Endothelial cell of umbilical vein (primary cell): ENCODE results near the gene PCDH9. TPM values are rescaled to one million over a fixed set of nuclear protein-coding genes. Genes with fewer than 3 reads are reported as not detected.

Source experiments
- BruUV-seq: library from RNA; stranded (reverse); fragments of 400-500 nt; replicated peaks from 2 replicates; lab custom pipeline; 2021; lab: Mats Ljungman, UMichigan
- CTCF ChIA-PET: fragments of 300-600, 350-600 bp; sonication (Branson Sonifier 250); formaldehyde crosslinking; loops from one replicate; lab custom pipeline; 2021; ENCODE audit warnings: antibody characterized with exemption, inconsistent platforms; lab: Charles Lee
- POLR2A ChIA-PET: fragments of 300-600, 350-600 bp; sonication (Branson Sonifier 250); formaldehyde crosslinking; loops from one replicate; lab custom pipeline; 2021; ENCODE audit warnings: antibody characterized with exemption, inconsistent platforms; lab: Charles Lee
- DNase-seq: peaks from one replicate; pipeline ENCODE4 v3.0.0-alpha.2; 2011; ENCODE audit warnings: low read depth, low spot score
- FAIRE-seq: peaks from 2 replicates; lab custom pipeline; 2011; peaks lifted over from hg19 to GRCh38; lab: Jason Lieb, UNC
- H2AFZ ChIP-seq: 2 replicates; pipeline ENCODE4 v1.6.0; 2012; ENCODE audit warnings: low read depth, low read length, control low read depth, inconsistent platforms
- H3K27ac ChIP-seq: 2 replicates; pipeline ENCODE4 v1.5.1; 2011; ENCODE audit warnings: low read depth, mild to moderate bottlenecking, control low read depth, low read length, moderate library complexity; ENCODE audit not compliant: insufficient read depth
- H3K27me3 ChIP-seq, 2 experiments: 2 replicates each; pipeline versions ENCODE4 v1.6.0 to v1.6.1; 2011; ENCODE audit warnings: low read length in 2 of 2, mixed read lengths in 1 of 2; ENCODE audit not compliant: control insufficient read depth in 2 of 2, insufficient read depth in 2 of 2
- H3K36me3 ChIP-seq, 2 experiments: 2 replicates in 1 of 2; 3 replicates in 1 of 2; pipeline ENCODE4 v1.5.1; 2011; ENCODE audit warnings: low read length in 2 of 2, mild to moderate bottlenecking in 1 of 2, moderate library complexity in 1 of 2; ENCODE audit not compliant: control insufficient read depth in 2 of 2, insufficient read depth in 2 of 2; ENCODE audit errors: extremely low read depth in 1 of 2
- H3K4me1 ChIP-seq: 3 replicates; pipeline ENCODE4 v1.5.1; 2011; ENCODE audit warnings: mild to moderate bottlenecking, low read length; ENCODE audit not compliant: control insufficient read depth, insufficient read depth; ENCODE audit errors: extremely low read depth
- H3K4me2 ChIP-seq: 2 replicates; pipeline ENCODE4 v1.6.1; 2011; ENCODE audit warnings: low read length, control low read depth, mixed read lengths; ENCODE audit not compliant: insufficient read depth
- H3K4me3 ChIP-seq, 3 experiments: fragments of 200-600 bp in 1 of 3; sonication (generic), shearing (Covaris generic) in 1 of 3; replicated peaks in 1 of 3; 2 replicates each; pipeline ENCODE4 v1.5.1; 2011 to 2016; ENCODE audit warnings: control low read depth in 3 of 3, low read length in 3 of 3, mild to moderate bottlenecking in 2 of 3, inconsistent platforms in 1 of 3, low read depth in 1 of 3, moderate library complexity in 1 of 3; ENCODE audit not compliant: insufficient read depth in 1 of 3
- H3K79me2 ChIP-seq: 2 replicates; pipeline ENCODE4 v1.6.0; 2012; ENCODE audit warnings: low read length, inconsistent platforms; ENCODE audit not compliant: control insufficient read depth, insufficient read depth
- H3K9ac ChIP-seq: replicated peaks from 2 replicates; pipeline ENCODE3; 2011; ENCODE audit warnings: low read length, control low read depth; ENCODE audit not compliant: insufficient read depth; ENCODE audit errors: extremely low read depth
- H3K9me1 ChIP-seq: replicated peaks from 3 replicates; pipeline ENCODE4 v1.6.0; 2011; ENCODE audit warnings: mild to moderate bottlenecking, low read length; ENCODE audit not compliant: control insufficient read depth, insufficient read depth; ENCODE audit errors: extremely low read depth
- H3K9me3 ChIP-seq: replicated peaks from 2 replicates; pipeline ENCODE4 v1.5.1; 2012; ENCODE audit warnings: low read length, inconsistent platforms; ENCODE audit not compliant: control insufficient read depth, insufficient read depth
- H4K20me1 ChIP-seq: replicated peaks from 2 replicates; pipeline ENCODE3; 2011; ENCODE audit warnings: mild to moderate bottlenecking, low read length; ENCODE audit not compliant: control insufficient read depth, insufficient read depth; ENCODE audit errors: extremely low read depth
- CTCF ChIP-seq, 2 donors: IDR thresholded peaks; 1 replicate in 1 of 2; 2 replicates in 1 of 2; pipeline ENCODE4 v1.5.1; 2011; ENCODE audit warnings: low read length in 2 of 2, mild to moderate bottlenecking in 2 of 2, moderate library complexity in 2 of 2, control low read depth in 1 of 2, inconsistent platforms in 1 of 2, low read depth in 1 of 2; ENCODE audit not compliant: insufficient read depth in 1 of 2; ENCODE audit errors: extremely low read depth in 1 of 2
- EZH2 ChIP-seq: IDR thresholded peaks from 2 replicates; pipeline ENCODE4 v1.6.1; 2012; ENCODE audit warnings: borderline replicate concordance, low read depth, mild to moderate bottlenecking, moderate library complexity, low read length, inconsistent platforms; ENCODE audit not compliant: severe bottlenecking
- FOS ChIP-seq: IDR thresholded peaks from 2 replicates; pipeline ENCODE4 v1.6.1; 2011; ENCODE audit warnings: mild to moderate bottlenecking, low read length, moderate library complexity, borderline replicate concordance; ENCODE audit not compliant: insufficient read depth
- GATA2 ChIP-seq: IDR thresholded peaks from 2 replicates; pipeline ENCODE4 v1.7.0; 2011; ENCODE audit warnings: low read depth, mild to moderate bottlenecking, moderate library complexity, mixed read lengths, low read length; ENCODE audit not compliant: insufficient read length, insufficient read depth
- JUN ChIP-seq: IDR thresholded peaks from 2 replicates; pipeline ENCODE4 v1.6.1; 2011; ENCODE audit warnings: borderline replicate concordance, low read depth; ENCODE audit not compliant: insufficient read length, insufficient read depth
- MAX ChIP-seq: IDR thresholded peaks from 2 replicates; pipeline ENCODE4 v1.6.1; 2011; ENCODE audit not compliant: insufficient read depth, insufficient read length
- MYC ChIP-seq: IDR thresholded peaks from one replicate; pipeline ENCODE4 v1.6.1; 2011; ENCODE audit warnings: mild to moderate bottlenecking, low read depth, low read length
- POLR2A ChIP-seq: IDR thresholded peaks from 2 replicates; pipeline ENCODE4 v1.6.1; 2012; ENCODE audit warnings: low read depth, mild to moderate bottlenecking, control low read depth, low read length
- POLR2AphosphoS5 ChIP-seq: IDR thresholded peaks from 2 replicates; pipeline ENCODE4 v1.6.1; 2012; ENCODE audit warnings: low read depth, mild to moderate bottlenecking, control low read depth, low read length, moderate library complexity; ENCODE audit not compliant: insufficient read depth
- dilution Hi-C: fragments of 300-500 bp; cut with MboI; formaldehyde crosslinking; loops from one replicate; pipeline ENCODE4 v1.15.0; 2019; ENCODE audit warnings: low sequenced_read_pairs; ENCODE audit not compliant: extremely low pct_ligation_motif_present
- intact Hi-C: fragments of 100-400 bp; cut with micrococcal nuclease; formaldehyde crosslinking; loops from one replicate; pipeline ENCODE4 v1.10.0; 2022
- polyA plus RNA-seq, 4 experiments: library from polyadenylated mRNA; depleted of rRNA in 3 of 4; stranded (reverse) in 3 of 4; unstranded in 1 of 4; fragments of >200 nt; gene quantifications; 2 replicates each; pipeline versions ENCODE4 v1.2.1 to v1.2.3, GENCODE V29; 2011 to 2012; ENCODE audit warnings: missing spikeins in 1 of 4
- total RNA-seq: library from RNA; stranded (reverse); gene quantifications from 2 replicates; pipeline ENCODE4 v1.2.3, GENCODE V29; 2021

PCDH9 gene
- total and polyA plus RNA-seq, 2 donors (not counting 3 experiments of a cell fraction or from before 2014, with no cell fraction given) = 1.1 to 5.2 TPM

GRCh38 chr13:67075239-67075638 is 154.9 kb downstream of the PCDH9 start:
- H3K36me3 ChIP-seq = no peaks in the 10 kb centered on the region
- dilution Hi-C loops (no loop called here), intact Hi-C loops (loop anchor here (5.0 kb wide), 1 partner anchor 147 kb away; no protein-coding TSS in a partner anchor)
- no peak overlapping the region for H3K9ac ChIP-seq
- ChIA-PET POLR2A (no interaction called here), CTCF (no interaction called here)
- no peak overlapping the region for H3K4me2 ChIP-seq
- H4K20me1 ChIP-seq = no peaks in the 10 kb centered on the region
- TF ChIP-seq MAX = no peak
- no peak for TF ChIP-seq JUN
- TF ChIP-seq POLR2A = no peak
- no peak for TF ChIP-seq EZH2
- TF ChIP-seq POLR2AphosphoS5 = no peak
- TF ChIP-seq GATA2 = no peak
- no peak for TF ChIP-seq MYC
- TF ChIP-seq CTCF (IDR thresholded peaks at IDR 0.05; ENCODE audit: extremely low read depth in 1 of 2, insufficient read depth in 1 of 2, low read depth in 1 of 2, low read length in 2 of 2) = no peak
- TF ChIP-seq FOS = no peak
- no peaks in the 10 kb centered on the region for H3K9me3 ChIP-seq
- no peak for FAIRE-seq
- BruUV-seq = no TSS peak
- DNase-seq = peak; percentile 21
- H3K79me2 ChIP-seq = no peaks in the 10 kb centered on the region
- no peaks in the 10 kb centered on the region for H3K27me3 ChIP-seq
- no peak overlapping the region for H3K27ac ChIP-seq
- H2AFZ ChIP-seq = no peak overlapping the region
- no peak overlapping the region for H3K4me3 ChIP-seq
- H3K4me1 ChIP-seq = no peaks in the 10 kb centered on the region
- H3K9me1 ChIP-seq = no peaks in the 10 kb centered on the region
